Placental pericyte (primary cell): ENCODE data around the gene RASGRF1. TPM values are rescaled to one million over a fixed set of nuclear protein-coding genes. Genes with fewer than 3 reads are reported as not detected.

Source experiments
- total RNA-seq: library from RNA; depleted of rRNA; stranded (reverse); fragments of >200 nt; gene quantifications from 2 replicates; pipeline ENCODE4 v1.2.3, GENCODE V29; 2012

The RASGRF1 gene, protein sequence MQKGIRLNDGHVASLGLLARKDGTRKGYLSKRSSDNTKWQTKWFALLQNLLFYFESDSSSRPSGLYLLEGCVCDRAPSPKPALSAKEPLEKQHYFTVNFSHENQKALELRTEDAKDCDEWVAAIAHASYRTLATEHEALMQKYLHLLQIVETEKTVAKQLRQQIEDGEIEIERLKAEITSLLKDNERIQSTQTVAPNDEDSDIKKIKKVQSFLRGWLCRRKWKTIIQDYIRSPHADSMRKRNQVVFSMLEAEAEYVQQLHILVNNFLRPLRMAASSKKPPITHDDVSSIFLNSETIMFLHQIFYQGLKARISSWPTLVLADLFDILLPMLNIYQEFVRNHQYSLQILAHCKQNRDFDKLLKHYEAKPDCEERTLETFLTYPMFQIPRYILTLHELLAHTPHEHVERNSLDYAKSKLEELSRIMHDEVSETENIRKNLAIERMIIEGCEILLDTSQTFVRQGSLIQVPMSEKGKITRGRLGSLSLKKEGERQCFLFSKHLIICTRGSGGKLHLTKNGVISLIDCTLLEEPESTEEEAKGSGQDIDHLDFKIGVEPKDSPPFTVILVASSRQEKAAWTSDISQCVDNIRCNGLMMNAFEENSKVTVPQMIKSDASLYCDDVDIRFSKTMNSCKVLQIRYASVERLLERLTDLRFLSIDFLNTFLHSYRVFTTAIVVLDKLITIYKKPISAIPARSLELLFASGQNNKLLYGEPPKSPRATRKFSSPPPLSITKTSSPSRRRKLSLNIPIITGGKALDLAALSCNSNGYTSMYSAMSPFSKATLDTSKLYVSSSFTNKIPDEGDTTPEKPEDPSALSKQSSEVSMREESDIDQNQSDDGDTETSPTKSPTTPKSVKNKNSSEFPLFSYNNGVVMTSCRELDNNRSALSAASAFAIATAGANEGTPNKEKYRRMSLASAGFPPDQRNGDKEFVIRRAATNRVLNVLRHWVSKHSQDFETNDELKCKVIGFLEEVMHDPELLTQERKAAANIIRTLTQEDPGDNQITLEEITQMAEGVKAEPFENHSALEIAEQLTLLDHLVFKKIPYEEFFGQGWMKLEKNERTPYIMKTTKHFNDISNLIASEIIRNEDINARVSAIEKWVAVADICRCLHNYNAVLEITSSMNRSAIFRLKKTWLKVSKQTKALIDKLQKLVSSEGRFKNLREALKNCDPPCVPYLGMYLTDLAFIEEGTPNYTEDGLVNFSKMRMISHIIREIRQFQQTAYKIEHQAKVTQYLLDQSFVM (N-terminal part only)
- 0.22 and 0.43 TPM in 2 replicates for total RNA-seq

DNA sequence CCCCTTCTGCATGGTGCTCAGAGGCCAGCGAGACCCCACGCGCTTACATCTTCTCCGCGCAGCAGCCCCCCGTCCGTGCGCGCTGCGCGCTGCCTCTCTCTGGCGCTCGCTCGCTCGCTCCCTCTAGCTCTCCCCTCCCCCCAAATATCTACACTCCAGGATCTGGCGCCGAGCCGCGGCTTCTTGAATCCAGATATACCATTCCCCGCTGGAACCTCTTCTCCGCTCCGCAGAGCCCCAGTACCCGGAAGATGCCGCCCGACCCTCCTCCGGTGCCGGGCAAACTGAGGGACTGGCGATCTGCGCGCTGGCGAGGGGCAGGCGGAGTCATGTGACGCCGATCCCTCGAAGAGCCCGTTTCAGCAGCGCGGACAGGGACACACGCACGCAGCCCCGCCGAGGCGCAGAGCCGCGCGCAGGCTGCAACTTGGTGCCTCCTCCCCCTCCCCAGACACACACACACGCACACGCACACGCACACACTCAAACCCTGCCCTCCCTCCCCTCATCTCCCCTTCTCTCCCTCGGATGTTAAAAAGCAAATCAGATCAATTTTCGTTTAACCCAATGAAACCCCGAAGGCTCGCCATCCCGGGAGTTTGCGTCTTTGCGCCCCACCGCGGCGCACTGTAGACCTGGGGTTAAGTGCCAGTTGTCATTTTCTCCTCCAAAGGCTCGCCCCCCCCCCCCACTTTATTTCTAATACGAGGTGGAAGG is at the start of gene RASGRF1:
Gene RASGRF1 (minus strand): TSS at position 294 of the 717 bp plus-strand sequence. CDS start 282 bp downstream, at position 12.

GRCh38 chr15:78944669-78945407 is 145.7 kb downstream of the RASGRF1 start, which contains the start of gene CTSH:
CTSH (minus strand) TSS chr15:78945046; CDS start chr15:78944981, 65 bp downstream.

Other genes starting within 250 kb of the RASGRF1 start
- 284 and 405 TPM in 2 replicates for gene MORF4L1, start 217.9 kb downstream of the RASGRF1 start, total RNA-seq
- 2.4 and 4.0 TPM in 2 replicates for gene CTSH, start 145.7 kb downstream of the RASGRF1 start, total RNA-seq
- gene ANKRD34C, start 191.9 kb upstream of the RASGRF1 start, total RNA-seq = not detected in 2 replicates
- 62.6 and 114 TPM in 2 replicates for gene TMED3, start 220.3 kb upstream of the RASGRF1 start, total RNA-seq